GM08714 (cell line): ENCODE data around the gene ARF6.
"Not testable (repeated sequence)": the region's sequence is repeated elsewhere in the genome, so short reads cannot be mapped to it uniquely, and the experiment has no call there.

Experiments
- H3K4me3 ChIP-seq: fragments of 200-500 bp; sonication (Bioruptor generic); 2 replicates; pipeline ENCODE4 v1.5.1; 2014; ENCODE audit warnings: mild to moderate bottlenecking, low read length, inconsistent platforms
- ZNF274 ChIP-seq: IDR thresholded peaks from 2 replicates; pipeline ENCODE4 v1.6.1; 2012; ENCODE audit warnings: mild to moderate bottlenecking, low read depth, low read length

Gene ARF6

GRCh38 chr14:49865431-49865859 lies 27.4 kb upstream of the ARF6 start:
- TF ChIP-seq ZNF274 = no peak
- H3K4me3 ChIP-seq = no peak overlapping the region

GRCh38 chr14:49867831-49868719 lies 24.8 kb upstream of the ARF6 start:
- no peak for TF ChIP-seq ZNF274
- H3K4me3 ChIP-seq = peak overlapping the region; percentile 63

GRCh38 chr14:49868720-49869114 lies 24.2 kb upstream of the ARF6 start:
- H3K4me3 ChIP-seq = peak overlapping the region; percentile 51
- no peak for TF ChIP-seq ZNF274

GRCh38 chr14:49870908-49871307 lies 22.0 kb upstream of the ARF6 start:
- no peak overlapping the region for H3K4me3 ChIP-seq
- TF ChIP-seq ZNF274 = no peak

- H3K4me3 ChIP-seq = not testable (repeated sequence)
These were observed 19.3 kb upstream of the ARF6 start for GRCh38 chr14:49873548-49873947.

- H3K4me3 ChIP-seq = no peak overlapping the region
- no peak for TF ChIP-seq ZNF274
These were observed 17.2 kb upstream of the ARF6 start for GRCh38 chr14:49875640-49876198.

GRCh38 chr14:49876563-49877127 lies 16.2 kb upstream of the ARF6 start:
- no peak overlapping the region for H3K4me3 ChIP-seq
- TF ChIP-seq ZNF274 = no peak

GRCh38 chr14:49879646-49880204 lies 13.2 kb upstream of the ARF6 start:
- H3K4me3 ChIP-seq = no peak overlapping the region
- no peak for TF ChIP-seq ZNF274

GRCh38 chr14:49880267-49881064 lies 12.4 kb upstream of the ARF6 start:
- no peak overlapping the region for H3K4me3 ChIP-seq
- no peak for TF ChIP-seq ZNF274

GRCh38 chr14:49881350-49882001 lies 11.4 kb upstream of the ARF6 start:
- no peak for TF ChIP-seq ZNF274

GRCh38 chr14:49882826-49883694 lies 9.8 kb upstream of the ARF6 start:
- TF ChIP-seq ZNF274 = no peak
- no peak overlapping the region for H3K4me3 ChIP-seq

More at GRCh38 chr14:49881350-49882001, 11.4 kb upstream of the ARF6 start:
- H3K4me3 ChIP-seq = no peak overlapping the region

GRCh38 chr14:49886523-49886922 lies 6.4 kb upstream of the ARF6 start:
- H3K4me3 ChIP-seq = no peak overlapping the region
- TF ChIP-seq ZNF274 = no peak

GRCh38 chr14:49888293-49888692 lies 4.6 kb upstream of the ARF6 start:
- no peak for TF ChIP-seq ZNF274
- no peak overlapping the region for H3K4me3 ChIP-seq
